Measurements from ENCODE around the gene CORIN. TPM values are rescaled to one million over a fixed set of nuclear protein-coding genes. Genes with fewer than 3 reads are reported as not detected.
"Not testable (repeated sequence)": the region's sequence is repeated elsewhere in the genome, so short reads cannot be mapped to it uniquely, and the experiment has no call there.

The CORIN gene
- total RNA-seq, 1 experiment from 2014 or later, result 0.05 TPM

DNA sequence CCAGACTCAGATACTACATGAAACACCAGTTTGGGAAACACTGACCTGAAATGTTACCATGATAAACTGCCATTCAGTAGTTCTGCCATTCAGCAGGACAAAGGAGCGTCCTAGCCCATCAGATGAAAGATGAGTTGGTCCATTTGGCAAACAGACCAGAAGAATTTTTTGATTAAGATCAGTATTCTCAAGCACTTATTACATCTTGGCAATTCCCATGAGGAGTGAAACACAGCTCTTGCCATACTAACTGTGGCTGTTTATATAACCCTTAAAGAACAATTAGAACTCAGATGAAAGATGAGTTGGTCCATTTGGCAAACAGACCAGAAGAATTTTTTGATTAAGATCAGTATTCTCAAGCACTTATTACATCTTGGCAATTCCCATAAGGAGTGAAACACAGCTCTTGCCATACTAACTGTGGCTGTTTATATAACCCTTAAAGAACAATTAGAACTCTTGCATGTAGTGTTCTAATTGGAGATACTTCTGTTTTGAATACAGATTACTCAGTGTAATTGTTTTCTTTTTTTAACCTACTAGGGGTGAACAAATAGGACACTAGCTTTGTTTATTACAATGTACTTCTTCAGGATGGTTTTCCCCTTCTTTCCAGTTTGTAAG lies 146.0 kb downstream of the CORIN start:
- not testable (repeated sequence) for DNase-seq (ENCODE audit: low read depth)

DNA sequence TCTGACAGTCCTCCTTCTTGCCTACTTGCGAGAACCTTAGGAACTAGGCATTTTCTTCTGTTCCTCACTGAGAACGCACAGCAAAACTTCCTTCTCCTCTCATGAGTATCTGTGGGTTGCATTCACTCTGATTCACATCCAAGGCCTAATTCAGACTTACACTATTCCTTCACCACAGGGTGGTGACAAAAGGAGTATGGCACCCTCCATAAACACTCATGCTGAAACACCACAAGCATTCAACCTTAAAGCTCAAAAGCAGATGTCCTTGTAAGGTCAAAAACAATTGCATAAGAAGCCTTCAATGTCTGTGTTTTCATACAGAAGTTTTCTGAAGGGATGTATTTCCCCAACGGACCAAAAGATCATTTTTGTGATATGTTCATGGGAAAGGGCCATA lies 147.3 kb downstream of the CORIN start:
- DNase-seq (ENCODE audit: low read depth), result no peak

- DNase-seq (ENCODE audit: low read depth), result peak; percentile 30
These were observed 151.5 kb downstream of the CORIN start for GRCh38 chr4:47686294-47686872.

- no peak for DNase-seq (ENCODE audit: low read depth)
These were observed 162.1 kb downstream of the CORIN start for GRCh38 chr4:47675806-47676205.

GRCh38 chr4:47674144-47674543 lies 163.7 kb downstream of the CORIN start:
- DNase-seq (ENCODE audit: low read depth), result no peak

- DNase-seq (ENCODE audit: low read depth), result no peak
These were observed 165.2 kb downstream of the CORIN start for GRCh38 chr4:47672696-47673095.

DNA sequence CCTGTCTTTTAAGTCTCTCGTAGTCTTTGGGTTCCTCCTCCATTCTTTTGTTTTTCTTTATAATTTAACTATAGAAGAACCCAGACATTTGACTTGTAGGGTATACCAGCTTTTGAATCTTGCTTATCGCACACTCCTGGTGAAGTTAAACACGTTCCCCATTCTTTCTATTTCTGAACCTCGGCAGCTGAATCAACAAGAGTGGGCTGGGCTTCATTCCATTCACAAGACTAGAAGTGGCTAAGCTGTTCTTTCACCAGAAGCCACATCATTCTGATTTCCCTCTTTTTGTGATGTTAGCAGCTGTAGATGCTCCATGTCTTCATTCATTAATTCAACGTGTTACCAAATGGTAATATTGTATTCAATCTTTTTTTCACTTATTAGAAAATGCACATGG lies 167.9 kb downstream of the CORIN start:
- no peak for DNase-seq (ENCODE audit: low read depth)

DNA sequence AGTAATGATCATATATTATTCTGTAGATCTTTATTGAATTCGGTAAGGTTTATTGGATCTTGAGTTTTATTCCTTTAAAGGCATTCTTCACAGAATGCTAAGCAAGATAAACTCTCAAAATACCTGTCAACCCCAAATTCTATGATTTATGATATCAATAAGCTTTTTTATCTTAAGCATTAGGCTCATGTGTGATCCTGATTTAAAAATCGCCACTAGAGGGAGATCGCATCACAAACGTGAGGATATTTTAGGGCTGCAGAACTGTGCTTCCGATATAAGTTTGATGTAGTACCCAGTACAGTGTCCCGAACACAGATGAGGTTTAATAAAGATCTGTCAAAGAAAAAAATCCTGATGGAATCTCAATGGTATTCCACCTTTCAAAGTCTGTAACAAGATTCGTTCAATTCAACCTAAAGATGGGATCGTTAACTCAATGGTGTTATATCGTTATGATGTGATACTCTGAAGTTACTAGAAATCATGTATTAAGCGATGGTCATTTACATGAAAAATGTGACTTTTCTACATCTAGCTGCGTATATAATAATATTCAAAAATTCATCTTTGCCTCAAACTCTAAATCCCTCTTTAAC lies 169.0 kb downstream of the CORIN start:
- peak; percentile 57 for DNase-seq (ENCODE audit: low read depth)

DNA sequence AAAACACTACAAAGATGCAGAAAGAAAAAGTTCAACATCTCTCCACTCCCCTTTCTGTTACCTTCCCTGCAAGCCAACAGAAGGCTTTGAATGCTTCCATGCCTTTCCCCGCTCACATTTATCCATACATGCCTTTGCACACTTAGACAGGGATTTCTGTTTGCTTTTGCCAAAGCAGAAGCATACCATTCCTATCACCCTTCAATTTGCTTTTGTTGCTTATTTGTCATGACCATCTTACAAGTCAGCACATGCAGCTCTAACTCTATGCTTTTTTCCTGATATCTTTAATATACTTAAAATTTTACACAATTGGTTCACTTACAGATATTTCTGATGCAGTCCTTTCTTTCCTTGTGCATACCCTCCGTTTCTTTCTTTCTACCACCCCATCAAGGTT lies 169.6 kb downstream of the CORIN start:
- DNase-seq (ENCODE audit: low read depth), result no peak

DNA sequence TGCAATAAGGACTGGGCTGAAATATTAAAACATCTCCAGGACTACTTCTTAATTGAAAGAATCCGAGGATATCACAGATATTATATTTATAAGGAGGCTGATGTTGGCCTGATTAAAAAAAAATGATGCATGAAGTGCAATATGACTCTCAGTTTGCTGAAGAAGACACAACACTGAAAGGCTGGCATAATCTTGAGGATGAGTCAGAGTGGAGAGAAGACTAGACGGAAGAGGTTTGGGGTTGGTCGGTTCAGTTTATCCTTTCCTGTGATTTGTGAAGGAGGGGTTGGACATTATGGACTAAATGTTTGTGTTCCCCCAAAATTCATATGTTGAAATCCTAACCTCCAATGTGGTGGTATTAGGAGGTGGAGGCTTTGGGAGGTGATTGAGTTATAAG lies 170.3 kb downstream of the CORIN start:
- DNase-seq (ENCODE audit: low read depth), result peak; percentile 12

DNA sequence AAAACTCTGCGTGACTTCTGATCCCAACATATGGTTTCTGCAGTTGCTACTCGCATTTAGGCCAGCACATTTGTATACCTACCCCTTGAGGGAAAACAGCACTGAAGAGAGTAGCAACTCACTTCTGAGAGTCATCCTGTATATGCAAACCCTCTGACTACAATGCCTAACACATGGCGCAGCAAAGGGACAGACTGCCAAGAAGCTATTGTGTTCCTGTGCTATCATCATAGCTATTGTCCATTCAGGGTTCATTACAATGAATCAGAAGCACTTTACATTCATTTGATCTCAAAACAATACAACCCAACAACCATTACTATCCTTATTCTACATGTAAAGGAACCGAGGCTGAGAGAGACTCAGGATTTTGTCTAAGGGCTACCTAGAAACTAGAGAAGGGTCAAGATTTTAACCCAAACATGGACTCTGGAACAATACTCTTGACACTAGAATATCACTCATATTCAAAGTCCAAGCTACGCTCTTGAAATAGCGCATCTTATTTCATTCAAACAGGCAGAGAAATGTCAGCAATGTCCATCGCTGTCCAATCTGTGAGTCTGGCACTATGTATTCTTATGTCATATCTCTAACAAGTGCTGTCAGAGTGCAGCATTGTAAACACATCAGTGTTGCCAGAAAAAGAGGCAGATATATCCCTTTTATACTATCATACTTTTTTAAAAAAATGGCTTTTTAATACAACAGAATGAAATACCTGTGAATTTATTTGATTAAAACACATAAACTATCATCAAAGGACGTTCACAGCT lies 173.6 kb downstream of the CORIN start:
- DNase-seq (ENCODE audit: low read depth), result no peak

- peak; percentile 20 for DNase-seq (ENCODE audit: low read depth)
These were observed 174.9 kb downstream of the CORIN start for GRCh38 chr4:47662975-47663374.

DNA sequence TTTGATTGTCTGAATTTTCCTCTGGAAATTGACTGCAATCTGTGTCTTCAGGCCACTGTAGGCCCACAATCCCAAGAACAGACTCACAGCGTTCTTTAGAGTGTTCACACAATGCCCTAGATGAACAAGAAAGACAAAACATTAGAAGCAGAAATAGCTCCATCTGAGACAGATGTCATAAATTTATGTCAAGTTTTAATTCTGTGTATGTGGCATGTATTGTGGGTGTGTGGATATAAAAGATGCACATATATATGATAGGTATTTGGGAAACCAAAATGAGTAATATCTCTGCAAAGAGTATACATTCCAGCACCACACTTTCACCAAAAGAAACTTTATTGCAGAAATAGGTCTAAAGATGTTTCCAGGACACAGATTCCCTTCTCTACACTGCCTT lies 176.1 kb downstream of the CORIN start:
- DNase-seq (ENCODE audit: low read depth), result no peak

DNA sequence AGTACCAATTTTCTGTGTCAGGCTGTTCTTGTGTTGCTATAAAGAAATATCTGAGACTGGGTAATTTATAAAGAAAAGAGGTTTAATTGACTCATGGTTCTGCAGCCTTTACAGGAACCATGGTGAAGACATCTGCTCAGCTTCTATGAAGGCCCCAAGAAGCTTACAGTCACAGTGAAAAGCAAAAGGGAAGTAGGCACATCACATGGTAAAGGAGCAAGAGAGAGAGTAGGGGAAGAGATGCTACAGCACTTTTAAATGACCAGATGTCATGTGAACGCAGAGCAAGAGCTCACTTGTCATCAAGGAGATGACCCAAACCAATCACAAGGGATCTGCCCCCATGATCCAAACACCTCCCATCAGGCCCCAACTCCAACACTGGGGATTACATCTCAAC lies 178.5 kb downstream of the CORIN start:
- DNase-seq (ENCODE audit: low read depth), result no peak

- no peak for DNase-seq (ENCODE audit: low read depth)
These were observed 182.7 kb downstream of the CORIN start for GRCh38 chr4:47654972-47655693.

DNA sequence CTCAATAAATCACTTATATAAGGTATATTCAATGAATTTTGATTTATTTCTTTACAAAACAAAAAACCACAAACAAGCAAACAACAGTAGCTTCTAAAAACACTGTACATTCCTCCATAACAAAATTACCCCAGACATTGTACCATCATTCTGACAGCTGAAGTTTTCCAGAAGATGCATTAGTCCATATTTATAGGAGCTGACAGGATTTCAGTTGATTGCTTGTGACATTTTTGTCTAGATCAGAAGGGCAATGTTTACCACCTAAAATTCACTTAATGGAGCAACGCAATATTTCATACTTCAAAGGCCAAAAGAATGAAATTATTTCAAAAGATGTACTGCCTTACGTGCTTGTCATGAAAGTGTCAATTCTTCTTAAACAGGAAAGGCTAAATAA lies 185.8 kb downstream of the CORIN start:
- DNase-seq (ENCODE audit: low read depth), result no peak

DNA sequence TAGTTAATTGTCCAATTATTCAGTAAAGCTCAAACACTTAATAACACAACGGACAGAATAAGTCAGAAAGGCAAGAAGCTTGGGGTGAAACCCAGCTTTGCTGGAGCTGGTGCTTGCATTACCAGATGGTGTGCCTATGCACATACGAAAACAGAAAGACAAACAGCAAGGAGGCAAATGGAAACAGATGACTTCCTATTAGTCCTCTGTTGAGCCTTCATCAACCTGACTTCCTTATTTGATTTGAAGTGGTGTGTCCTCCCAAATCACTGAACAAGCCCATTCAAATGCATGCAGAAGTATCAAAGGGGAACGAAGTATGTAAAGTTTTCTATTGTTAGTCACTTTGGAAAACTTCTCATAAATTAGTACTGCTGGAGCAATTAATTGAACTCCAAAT lies 186.6 kb downstream of the CORIN start:
- no peak for DNase-seq (ENCODE audit: low read depth)

DNA sequence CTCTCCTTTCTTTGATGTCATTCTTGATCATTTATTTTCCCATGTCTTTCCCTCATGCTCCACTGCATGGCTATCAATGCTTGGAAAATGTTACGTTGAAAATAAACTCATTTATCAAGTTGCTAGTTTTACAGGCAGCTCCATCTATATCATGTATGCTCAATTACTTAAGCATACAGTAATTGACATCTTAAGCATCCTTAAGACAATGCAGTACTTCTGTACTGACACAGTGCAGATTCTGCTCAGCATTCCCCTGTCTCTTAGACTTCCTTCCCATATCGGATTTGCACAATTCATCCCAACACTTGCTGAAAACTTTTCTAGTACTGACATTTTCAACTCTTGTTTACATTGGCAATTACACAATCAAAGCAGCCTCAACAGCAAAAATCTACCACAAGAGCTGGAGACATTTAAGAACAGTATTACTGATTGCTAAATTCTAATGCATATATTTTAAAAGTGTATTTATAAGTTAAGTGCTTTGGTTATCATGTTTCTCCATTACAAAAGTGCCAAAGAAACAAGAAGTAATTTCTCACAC lies 187.2 kb downstream of the CORIN start:
- no peak for DNase-seq (ENCODE audit: low read depth)

DNA sequence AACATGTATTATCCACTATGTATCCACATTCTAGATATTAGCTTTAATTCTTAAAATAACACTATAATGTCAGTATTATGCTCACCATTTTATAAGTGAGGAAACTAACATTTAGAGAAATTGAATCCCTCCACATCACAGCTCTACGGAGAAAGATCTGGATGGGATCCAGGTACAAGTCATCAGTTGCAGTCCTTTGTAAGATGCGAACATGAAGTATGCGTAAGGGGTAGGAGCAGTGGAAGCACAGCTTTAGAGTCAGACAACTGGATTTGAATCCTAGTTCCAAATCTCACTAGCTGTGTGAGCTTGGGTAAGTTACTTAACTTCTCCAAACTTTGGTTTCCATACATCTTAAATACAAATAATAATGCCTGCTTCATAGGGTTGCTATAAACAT lies 190.3 kb downstream of the CORIN start:
- no peak for DNase-seq (ENCODE audit: low read depth)

GRCh38 chr4:47647029-47647428 lies 190.8 kb downstream of the CORIN start:
- DNase-seq (ENCODE audit: low read depth), result no peak

DNA sequence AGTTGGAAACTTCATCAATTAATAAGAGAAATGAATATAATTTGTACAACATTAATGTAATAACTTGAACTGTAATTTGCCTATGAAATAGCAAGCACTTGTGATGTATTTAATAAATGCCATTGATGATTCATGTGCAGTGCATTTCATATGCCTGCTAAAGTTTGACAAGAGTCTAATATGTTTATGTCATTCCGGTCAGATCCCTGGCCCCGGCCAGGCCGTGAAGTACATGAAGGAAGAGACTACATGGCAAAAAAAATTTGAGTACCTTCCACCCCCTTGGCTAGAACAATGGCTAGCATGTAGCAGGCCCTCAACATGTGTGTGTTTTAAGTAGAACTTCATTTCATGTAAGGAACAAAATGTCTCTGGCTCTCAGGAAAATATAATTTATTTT lies 191.5 kb downstream of the CORIN start:
- no peak for DNase-seq (ENCODE audit: low read depth)

- DNase-seq (ENCODE audit: low read depth), result no peak
These were observed 194.0 kb downstream of the CORIN start for GRCh38 chr4:47643845-47644244.
